Measurements from ENCODE around the gene ELOVL2.

GRCh38 chr6:11012976-11013720 is 31.0 kb downstream of the ELOVL2 start:
- TF ChIP-seq, protein P1, sequence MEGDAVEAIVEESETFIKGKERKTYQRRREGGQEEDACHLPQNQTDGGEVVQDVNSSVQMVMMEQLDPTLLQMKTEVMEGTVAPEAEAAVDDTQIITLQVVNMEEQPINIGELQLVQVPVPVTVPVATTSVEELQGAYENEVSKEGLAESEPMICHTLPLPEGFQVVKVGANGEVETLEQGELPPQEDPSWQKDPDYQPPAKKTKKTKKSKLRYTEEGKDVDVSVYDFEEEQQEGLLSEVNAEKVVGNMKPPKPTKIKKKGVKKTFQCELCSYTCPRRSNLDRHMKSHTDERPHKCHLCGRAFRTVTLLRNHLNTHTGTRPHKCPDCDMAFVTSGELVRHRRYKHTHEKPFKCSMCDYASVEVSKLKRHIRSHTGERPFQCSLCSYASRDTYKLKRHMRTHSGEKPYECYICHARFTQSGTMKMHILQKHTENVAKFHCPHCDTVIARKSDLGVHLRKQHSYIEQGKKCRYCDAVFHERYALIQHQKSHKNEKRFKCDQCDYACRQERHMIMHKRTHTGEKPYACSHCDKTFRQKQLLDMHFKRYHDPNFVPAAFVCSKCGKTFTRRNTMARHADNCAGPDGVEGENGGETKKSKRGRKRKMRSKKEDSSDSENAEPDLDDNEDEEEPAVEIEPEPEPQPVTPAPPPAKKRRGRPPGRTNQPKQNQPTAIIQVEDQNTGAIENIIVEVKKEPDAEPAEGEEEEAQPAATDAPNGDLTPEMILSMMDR (conservative IDR thresholded peaks at IDR 0.05; ENCODE audit: low read depth, low read length), result no peak
- no peak for TF ChIP-seq EZH2 (IDR thresholded peaks at IDR 0.05; ENCODE audit: borderline replicate concordance, low read depth, low read length, poor library complexity, severe bottlenecking)
